ENCODE data around the gene MTHFD2L. TPM values are rescaled to one million over a fixed set of nuclear protein-coding genes. Genes with fewer than 3 reads are reported as not detected.

Gene MTHFD2L
- total RNA-seq, 2 experiments from 2014 or later: 7.3 to 8.1 TPM

- ChIA-PET CTCF (interaction anchor here (1.7 kb wide), 1 partner anchor 10 kb away, joined by 7 read pairs; no protein-coding TSS in a partner anchor), POLR2A (no interaction called here)
- H3K27ac Mint-ChIP-seq: no peak overlapping the region
- intact Hi-C loops (cut with micrococcal nuclease): no loop called here
- H3K36me3 Mint-ChIP-seq (ENCODE audit: low read depth): peaks cover 3% of the 10 kb centered on the region
- H3K27me3 Mint-ChIP-seq: no peaks in the 10 kb centered on the region
- H3K9me3 Mint-ChIP-seq: no peaks in the 10 kb centered on the region
- ATAC-seq (no peak), DNase-seq (no peak)
- H3K4me1 Mint-ChIP-seq (ENCODE audit: low read depth): peaks cover 4% of the 10 kb centered on the region
- no peak overlapping the region for H3K4me3 Mint-ChIP-seq
- TF ChIP-seq CTCF (IDR thresholded peaks at IDR 0.05): no peak
Measured at GRCh38 chr4:74218201-74218600, 60.3 kb downstream of the MTHFD2L start.

DNA sequence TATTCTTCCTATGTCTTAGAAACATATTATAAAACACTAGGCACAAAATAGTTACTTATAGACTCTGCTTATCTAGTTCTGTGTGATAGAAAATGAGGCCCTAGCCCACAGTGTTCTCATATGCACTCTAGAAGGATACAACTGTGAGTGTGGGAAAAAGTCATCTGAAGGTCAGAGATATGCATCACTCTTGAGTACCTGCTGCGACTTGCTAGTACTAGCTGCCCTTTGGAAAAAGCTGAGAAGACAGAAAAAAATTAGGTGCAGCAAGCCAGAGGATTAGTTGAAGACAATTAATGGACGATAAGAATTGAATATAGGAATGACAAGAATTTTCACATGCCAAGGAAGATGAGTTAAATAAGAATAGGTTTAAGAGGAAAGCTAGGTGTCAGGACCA lies 61.3 kb downstream of the MTHFD2L start:
- ChIA-PET CTCF (interaction anchor here (1.3 kb wide), 1 partner anchor 9 kb away, joined by 5 read pairs; no protein-coding TSS in a partner anchor), POLR2A (no interaction called here)
- Mint-ChIP-seq H3K27me3 (no peaks in the 10 kb centered on the region), H3K4me3 (no peak overlapping the region), H3K4me1 (ENCODE audit: low read depth) (peaks cover 4% of the 10 kb centered on the region), H3K9me3 (no peaks in the 10 kb centered on the region), H3K27ac (no peak overlapping the region), H3K36me3 (ENCODE audit: low read depth) (peaks cover 3% of the 10 kb centered on the region)
- intact Hi-C loops (cut with micrococcal nuclease): no loop called here
- TF ChIP-seq CTCF (IDR thresholded peaks at IDR 0.05): no peak
- no peak for ATAC-seq
- DNase-seq: no peak

DNA sequence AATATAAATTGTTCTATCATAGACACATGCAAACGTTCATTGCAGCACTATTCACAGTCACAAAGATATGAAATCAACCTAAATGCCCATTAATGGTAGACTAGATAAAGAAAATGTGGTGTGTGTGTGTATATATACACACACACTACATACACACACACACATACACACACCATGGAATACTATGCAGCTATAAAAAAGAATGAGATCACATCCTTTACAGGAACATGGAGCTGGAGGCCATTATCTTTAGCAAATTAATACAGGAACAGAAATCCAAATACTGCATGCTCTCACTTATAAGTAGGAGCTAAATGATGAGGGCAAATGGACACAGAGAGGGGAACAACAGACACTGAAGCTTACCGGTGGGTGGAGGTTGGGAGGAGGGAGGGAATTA lies 65.2 kb downstream of the MTHFD2L start:
- ATAC-seq: no peak
- POLR2A ChIA-PET: no interaction called here
- Mint-ChIP-seq H3K27me3 (no peaks in the 10 kb centered on the region), H3K9me3 (no peaks in the 10 kb centered on the region), H3K27ac (no peak overlapping the region), H3K4me1 (ENCODE audit: low read depth) (no peaks in the 10 kb centered on the region), H3K36me3 (ENCODE audit: low read depth) (peaks cover 3% of the 10 kb centered on the region), H3K4me3 (no peak overlapping the region)
- intact Hi-C loops (cut with micrococcal nuclease): loop anchor here (10.0 kb wide), 1 partner anchor 452 kb away; no protein-coding TSS in a partner anchor
- TF ChIP-seq CTCF (IDR thresholded peaks at IDR 0.05): no peak
- CTCF ChIA-PET: interaction anchor here (0.7 kb wide), 1 partner anchor 312 kb away, joined by 3 read pairs; no protein-coding TSS in a partner anchor
- no peak for DNase-seq

GRCh38 chr4:74223801-74224200 lies 65.9 kb downstream of the MTHFD2L start:
- no peak for ATAC-seq
- no peak overlapping the region for H3K27ac Mint-ChIP-seq
- CTCF ChIA-PET: interaction anchor here (0.7 kb wide), 1 partner anchor 313 kb away, joined by 3 read pairs; no protein-coding TSS in a partner anchor

More at GRCh38 chr4:74223801-74224200, 65.9 kb downstream of the MTHFD2L start:
- H3K9me3 Mint-ChIP-seq: no peaks in the 10 kb centered on the region
- intact Hi-C loops (cut with micrococcal nuclease): loop anchor here (10.0 kb wide), 1 partner anchor 451 kb away; no protein-coding TSS in a partner anchor
- H3K4me3 Mint-ChIP-seq: no peak overlapping the region
- POLR2A ChIA-PET: no interaction called here
- H3K4me1 Mint-ChIP-seq (ENCODE audit: low read depth): no peaks in the 10 kb centered on the region
- no peak for TF ChIP-seq CTCF (IDR thresholded peaks at IDR 0.05)
- H3K36me3 Mint-ChIP-seq (ENCODE audit: low read depth): peaks cover 3% of the 10 kb centered on the region
- no peak for DNase-seq
- no peaks in the 10 kb centered on the region for H3K27me3 Mint-ChIP-seq
